Measurements from ENCODE around the gene KCTD6. TPM values are rescaled to one million over a fixed set of nuclear protein-coding genes. Genes with fewer than 3 reads are reported as not detected.
A peak's percentile ranks its signal among the peaks of the same experiment; 100 is the strongest.

KCTD6 gene
- total RNA-seq, 1 experiment from 2014 or later: 15.5 TPM

- POLR2A ChIA-PET: no interaction called here
- no peaks in the 10 kb centered on the region for H3K27me3 Mint-ChIP-seq (ENCODE audit: low read depth)
- TF ChIP-seq GTF2I (CRISPR knock-in tag; conservative IDR thresholded peaks at IDR 0.05) (no peak), FOXP4 (CRISPR knock-in tag; IDR thresholded peaks at IDR 0.05) (no peak), SP1 (CRISPR knock-in tag; conservative IDR thresholded peaks at IDR 0.05) (no peak), AFF4 (CRISPR knock-in tag; IDR thresholded peaks at IDR 0.05; ENCODE audit: borderline replicate concordance) (no peak), PRRX2 (CRISPR knock-in tag; IDR thresholded peaks at IDR 0.05) (no peak), SOX15 (CRISPR knock-in tag; IDR thresholded peaks at IDR 0.05) (no peak), PREB (CRISPR knock-in tag; IDR thresholded peaks at IDR 0.05; ENCODE audit: borderline replicate concordance) (no peak), CREB1 (CRISPR knock-in tag; IDR thresholded peaks at IDR 0.05) (no peak), NR3C1 (CRISPR knock-in tag; conservative IDR thresholded peaks at IDR 0.05; ENCODE audit: low read depth) (no peak), NFATC4 (CRISPR knock-in tag; IDR thresholded peaks at IDR 0.05) (no peak), ZNF416 (CRISPR knock-in tag; IDR thresholded peaks at IDR 0.05) (no peak), GABPB1 (CRISPR knock-in tag; IDR thresholded peaks at IDR 0.05) (0 out of 2 replicates have a peak, but pooled peaks have one; percentile 13), CREM (CRISPR knock-in tag; IDR thresholded peaks at IDR 0.05) (no peak), SMAD3 (CRISPR knock-in tag; IDR thresholded peaks at IDR 0.05; ENCODE audit: borderline replicate concordance) (no peak), ZBTB21 (CRISPR knock-in tag; IDR thresholded peaks at IDR 0.05; ENCODE audit: borderline replicate concordance) (no peak)
- TF ChIP-seq, protein P1, sequence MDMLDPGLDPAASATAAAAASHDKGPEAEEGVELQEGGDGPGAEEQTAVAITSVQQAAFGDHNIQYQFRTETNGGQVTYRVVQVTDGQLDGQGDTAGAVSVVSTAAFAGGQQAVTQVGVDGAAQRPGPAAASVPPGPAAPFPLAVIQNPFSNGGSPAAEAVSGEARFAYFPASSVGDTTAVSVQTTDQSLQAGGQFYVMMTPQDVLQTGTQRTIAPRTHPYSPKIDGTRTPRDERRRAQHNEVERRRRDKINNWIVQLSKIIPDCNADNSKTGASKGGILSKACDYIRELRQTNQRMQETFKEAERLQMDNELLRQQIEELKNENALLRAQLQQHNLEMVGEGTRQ (CRISPR knock-in tag; IDR thresholded peaks at IDR 0.05): peak; percentile 74
- TF ChIP-seq, protein P2, sequence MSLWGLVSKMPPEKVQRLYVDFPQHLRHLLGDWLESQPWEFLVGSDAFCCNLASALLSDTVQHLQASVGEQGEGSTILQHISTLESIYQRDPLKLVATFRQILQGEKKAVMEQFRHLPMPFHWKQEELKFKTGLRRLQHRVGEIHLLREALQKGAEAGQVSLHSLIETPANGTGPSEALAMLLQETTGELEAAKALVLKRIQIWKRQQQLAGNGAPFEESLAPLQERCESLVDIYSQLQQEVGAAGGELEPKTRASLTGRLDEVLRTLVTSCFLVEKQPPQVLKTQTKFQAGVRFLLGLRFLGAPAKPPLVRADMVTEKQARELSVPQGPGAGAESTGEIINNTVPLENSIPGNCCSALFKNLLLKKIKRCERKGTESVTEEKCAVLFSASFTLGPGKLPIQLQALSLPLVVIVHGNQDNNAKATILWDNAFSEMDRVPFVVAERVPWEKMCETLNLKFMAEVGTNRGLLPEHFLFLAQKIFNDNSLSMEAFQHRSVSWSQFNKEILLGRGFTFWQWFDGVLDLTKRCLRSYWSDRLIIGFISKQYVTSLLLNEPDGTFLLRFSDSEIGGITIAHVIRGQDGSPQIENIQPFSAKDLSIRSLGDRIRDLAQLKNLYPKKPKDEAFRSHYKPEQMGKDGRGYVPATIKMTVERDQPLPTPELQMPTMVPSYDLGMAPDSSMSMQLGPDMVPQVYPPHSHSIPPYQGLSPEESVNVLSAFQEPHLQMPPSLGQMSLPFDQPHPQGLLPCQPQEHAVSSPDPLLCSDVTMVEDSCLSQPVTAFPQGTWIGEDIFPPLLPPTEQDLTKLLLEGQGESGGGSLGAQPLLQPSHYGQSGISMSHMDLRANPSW (CRISPR knock-in tag; conservative IDR thresholded peaks at IDR 0.05; ENCODE audit: low read depth): no peak
- TF ChIP-seq, protein P3, sequence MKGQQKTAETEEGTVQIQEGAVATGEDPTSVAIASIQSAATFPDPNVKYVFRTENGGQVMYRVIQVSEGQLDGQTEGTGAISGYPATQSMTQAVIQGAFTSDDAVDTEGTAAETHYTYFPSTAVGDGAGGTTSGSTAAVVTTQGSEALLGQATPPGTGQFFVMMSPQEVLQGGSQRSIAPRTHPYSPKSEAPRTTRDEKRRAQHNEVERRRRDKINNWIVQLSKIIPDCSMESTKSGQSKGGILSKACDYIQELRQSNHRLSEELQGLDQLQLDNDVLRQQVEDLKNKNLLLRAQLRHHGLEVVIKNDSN (CRISPR knock-in tag; IDR thresholded peaks at IDR 0.05): peak; percentile 75; the same call in 1 of the 2 replicates
- TF ChIP-seq, protein P4, sequence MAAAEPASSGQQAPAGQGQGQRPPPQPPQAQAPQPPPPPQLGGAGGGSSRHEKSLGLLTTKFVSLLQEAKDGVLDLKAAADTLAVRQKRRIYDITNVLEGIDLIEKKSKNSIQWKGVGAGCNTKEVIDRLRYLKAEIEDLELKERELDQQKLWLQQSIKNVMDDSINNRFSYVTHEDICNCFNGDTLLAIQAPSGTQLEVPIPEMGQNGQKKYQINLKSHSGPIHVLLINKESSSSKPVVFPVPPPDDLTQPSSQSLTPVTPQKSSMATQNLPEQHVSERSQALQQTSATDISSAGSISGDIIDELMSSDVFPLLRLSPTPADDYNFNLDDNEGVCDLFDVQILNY (CRISPR knock-in tag; IDR thresholded peaks at IDR 0.05): no peak
- TF ChIP-seq, protein P5, sequence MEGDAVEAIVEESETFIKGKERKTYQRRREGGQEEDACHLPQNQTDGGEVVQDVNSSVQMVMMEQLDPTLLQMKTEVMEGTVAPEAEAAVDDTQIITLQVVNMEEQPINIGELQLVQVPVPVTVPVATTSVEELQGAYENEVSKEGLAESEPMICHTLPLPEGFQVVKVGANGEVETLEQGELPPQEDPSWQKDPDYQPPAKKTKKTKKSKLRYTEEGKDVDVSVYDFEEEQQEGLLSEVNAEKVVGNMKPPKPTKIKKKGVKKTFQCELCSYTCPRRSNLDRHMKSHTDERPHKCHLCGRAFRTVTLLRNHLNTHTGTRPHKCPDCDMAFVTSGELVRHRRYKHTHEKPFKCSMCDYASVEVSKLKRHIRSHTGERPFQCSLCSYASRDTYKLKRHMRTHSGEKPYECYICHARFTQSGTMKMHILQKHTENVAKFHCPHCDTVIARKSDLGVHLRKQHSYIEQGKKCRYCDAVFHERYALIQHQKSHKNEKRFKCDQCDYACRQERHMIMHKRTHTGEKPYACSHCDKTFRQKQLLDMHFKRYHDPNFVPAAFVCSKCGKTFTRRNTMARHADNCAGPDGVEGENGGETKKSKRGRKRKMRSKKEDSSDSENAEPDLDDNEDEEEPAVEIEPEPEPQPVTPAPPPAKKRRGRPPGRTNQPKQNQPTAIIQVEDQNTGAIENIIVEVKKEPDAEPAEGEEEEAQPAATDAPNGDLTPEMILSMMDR (IDR thresholded peaks at IDR 0.05): peak; percentile 66; the same call in 1 of the 2 replicates
- TF ChIP-seq, protein P6, sequence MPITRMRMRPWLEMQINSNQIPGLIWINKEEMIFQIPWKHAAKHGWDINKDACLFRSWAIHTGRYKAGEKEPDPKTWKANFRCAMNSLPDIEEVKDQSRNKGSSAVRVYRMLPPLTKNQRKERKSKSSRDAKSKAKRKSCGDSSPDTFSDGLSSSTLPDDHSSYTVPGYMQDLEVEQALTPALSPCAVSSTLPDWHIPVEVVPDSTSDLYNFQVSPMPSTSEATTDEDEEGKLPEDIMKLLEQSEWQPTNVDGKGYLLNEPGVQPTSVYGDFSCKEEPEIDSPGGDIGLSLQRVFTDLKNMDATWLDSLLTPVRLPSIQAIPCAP (CRISPR knock-in tag; IDR thresholded peaks at IDR 0.05): no peak
- CTCF ChIA-PET: interaction anchor here (0.7 to 1.3 kb wide), 19 partner anchors 10 to 167 kb away, joined by 3 to 17 read pairs (median 5); partner anchors contain the start of genes HTD2, KCTD6 and RPP14
- DNase-seq (ENCODE audit: low spot score): peak; percentile 81
- no peaks in the 10 kb centered on the region for H3K9me3 Mint-ChIP-seq
- peak; percentile 92 for ATAC-seq
- peak overlapping the region; percentile 40 for H3K4me3 Mint-ChIP-seq
- H3K4me1 Mint-ChIP-seq: peaks cover 13% of the 10 kb centered on the region
- no peaks in the 10 kb centered on the region for H3K36me3 Mint-ChIP-seq
- H3K27ac Mint-ChIP-seq: peak overlapping the region; percentile 93
Observed at GRCh38 chr3:58463181-58463941, 28.5 kb upstream of the KCTD6 start.
